ENCODE results near the gene JPT1. TPM values are rescaled to one million over a fixed set of nuclear protein-coding genes. Genes with fewer than 3 reads are reported as not detected.

The JPT1 gene
- total and polyA plus RNA-seq, 8 donors: 8.0 to 405 (median 115) TPM

- Histone ChIP-seq H3K27ac (peak within 1 kb of the TSS; percentile 84 to 91 (median 86)), H3K36me3 (peaks cover 0 to 8% (median 6%) of the 10 kb centered on the region in 4 donors), H3K4me3 (peak within 1 kb of the TSS; percentile 78 to 81 (median 80)), H3K4me1 (peaks cover 24 to 80% (median 48%) of the 10 kb centered on the region in 4 donors), H3K27me3 (no peaks in the 10 kb centered on the region), H3K9me3 (no peaks in the 10 kb centered on the region)
- intact Hi-C loops (cut with DNase I; ENCODE audit: low total_unique reads): loop anchor here (10.0 kb wide), 1 partner anchor 65 kb away; no protein-coding TSS in a partner anchor
- WGBS, 5 donors: 0 to 1% (median 0%) methylated on average over 31 to 68 of the region's 68 CpGs
- peak in 1 of 4 donors; percentile 61 for TF ChIP-seq POLR2A (IDR thresholded peaks at IDR 0.05)
- TF ChIP-seq EP300 (IDR thresholded peaks at IDR 0.05): no peak
- TF ChIP-seq POLR2AphosphoS5 (IDR thresholded peaks at IDR 0.05): peak in 2 of 3 donors; percentile 79 to 92
- TF ChIP-seq CTCF (IDR thresholded peaks at IDR 0.05): no peak
- peak; percentile 95 to 96 for DNase-seq
Measured at GRCh38 chr17:75109407-75110233, 44.7 kb downstream of the JPT1 start, which contains the start of gene ARMC7. Gene ARMC7, plus strand, starts transcription at chr17:75109969. Its CDS starts 320 bp downstream, at chr17:75110289.

GRCh38 chr17:75109046-75109406 is 45.3 kb downstream of the JPT1 start:
- Histone ChIP-seq H3K4me3 (peak overlapping the region; percentile 78 to 81 (median 80)), H3K36me3 (peaks cover 0 to 13% (median 11%) of the 10 kb centered on the region in 4 donors), H3K4me1 (peaks cover 19 to 79% (median 44%) of the 10 kb centered on the region in 4 donors), H3K27me3 (no peaks in the 10 kb centered on the region), H3K27ac (peak overlapping the region in 4 of 5 donors; percentile 9 to 91 (median 88)), H3K9me3 (no peaks in the 10 kb centered on the region)
- peak in 1 of 2 donors; percentile 51 for DNase-seq
- no peak for TF ChIP-seq EP300 (IDR thresholded peaks at IDR 0.05)
- no peak for TF ChIP-seq POLR2A (IDR thresholded peaks at IDR 0.05)
- 3 to 10% (median 4%) methylated on average over 22 of the region's 22 CpGs for WGBS, 5 donors
- intact Hi-C loops (cut with DNase I; ENCODE audit: low total_unique reads): no loop called here

GRCh38 chr17:75108193-75108592 is 46.1 kb downstream of the JPT1 start:
- intact Hi-C loops (cut with DNase I; ENCODE audit: low total_unique reads): no loop called here
- Histone ChIP-seq H3K27ac (no peak overlapping the region), H3K4me1 (peaks cover 16 to 71% (median 39%) of the 10 kb centered on the region in 4 donors), H3K27me3 (no peaks in the 10 kb centered on the region), H3K9me3 (no peaks in the 10 kb centered on the region), H3K4me3 (no peak overlapping the region), H3K36me3 (peaks cover 0 to 18% (median 12%) of the 10 kb centered on the region in 4 donors)
- WGBS, 5 donors: 64 to 76% (median 67%) methylated on average over 2 of the region's 2 CpGs
- no peak for DNase-seq
- TF ChIP-seq POLR2A (IDR thresholded peaks at IDR 0.05) (no peak), POLR2AphosphoS5 (IDR thresholded peaks at IDR 0.05) (no peak)

- TF ChIP-seq CTCF (IDR thresholded peaks at IDR 0.05) (peak in 6 of 7 experiments; percentile 52 to 94 (median 87)), POLR2AphosphoS5 (IDR thresholded peaks at IDR 0.05) (peak in 2 of 3 donors; percentile 8 to 80), POLR2A (IDR thresholded peaks at IDR 0.05) (no peak), EP300 (IDR thresholded peaks at IDR 0.05) (no peak)
- peak overlapping the region; percentile 25 to 85 (median 71) for H3K27ac ChIP-seq
- intact Hi-C loops (cut with DNase I; ENCODE audit: low total_unique reads): no loop called here
- peaks cover 8 to 50% (median 22%) of the 10 kb centered on the region in 4 donors for H3K4me1 ChIP-seq
- peak; percentile 81 to 85 for DNase-seq
- no peaks in the 10 kb centered on the region for H3K27me3 ChIP-seq
- WGBS, 5 donors: 21 to 57% (median 36%) methylated on average over 14 to 20 of the region's 20 CpGs
- H3K9me3 ChIP-seq: no peaks in the 10 kb centered on the region
- peaks cover 2 to 34% (median 17%) of the 10 kb centered on the region in 4 donors for H3K36me3 ChIP-seq
- H3K4me3 ChIP-seq: no peak overlapping the region
Measured at GRCh38 chr17:75105126-75106080, 48.9 kb downstream of the JPT1 start.

Data from stomach (tissue), 9 donors.